HG03469 (cell line): ENCODE data around the gene ZXDC.

ENCODE experiments used
- ATAC-seq: cut with Tn5 transposase; IDR thresholded peaks from one replicate; pipeline ENCODE4 v1.9.1; 2021; ENCODE audit warnings: mild to moderate bottlenecking, moderate library complexity, moderate number of reproducible peaks; ENCODE audit not compliant: unreplicated experiment

The ZXDC gene

DNA sequence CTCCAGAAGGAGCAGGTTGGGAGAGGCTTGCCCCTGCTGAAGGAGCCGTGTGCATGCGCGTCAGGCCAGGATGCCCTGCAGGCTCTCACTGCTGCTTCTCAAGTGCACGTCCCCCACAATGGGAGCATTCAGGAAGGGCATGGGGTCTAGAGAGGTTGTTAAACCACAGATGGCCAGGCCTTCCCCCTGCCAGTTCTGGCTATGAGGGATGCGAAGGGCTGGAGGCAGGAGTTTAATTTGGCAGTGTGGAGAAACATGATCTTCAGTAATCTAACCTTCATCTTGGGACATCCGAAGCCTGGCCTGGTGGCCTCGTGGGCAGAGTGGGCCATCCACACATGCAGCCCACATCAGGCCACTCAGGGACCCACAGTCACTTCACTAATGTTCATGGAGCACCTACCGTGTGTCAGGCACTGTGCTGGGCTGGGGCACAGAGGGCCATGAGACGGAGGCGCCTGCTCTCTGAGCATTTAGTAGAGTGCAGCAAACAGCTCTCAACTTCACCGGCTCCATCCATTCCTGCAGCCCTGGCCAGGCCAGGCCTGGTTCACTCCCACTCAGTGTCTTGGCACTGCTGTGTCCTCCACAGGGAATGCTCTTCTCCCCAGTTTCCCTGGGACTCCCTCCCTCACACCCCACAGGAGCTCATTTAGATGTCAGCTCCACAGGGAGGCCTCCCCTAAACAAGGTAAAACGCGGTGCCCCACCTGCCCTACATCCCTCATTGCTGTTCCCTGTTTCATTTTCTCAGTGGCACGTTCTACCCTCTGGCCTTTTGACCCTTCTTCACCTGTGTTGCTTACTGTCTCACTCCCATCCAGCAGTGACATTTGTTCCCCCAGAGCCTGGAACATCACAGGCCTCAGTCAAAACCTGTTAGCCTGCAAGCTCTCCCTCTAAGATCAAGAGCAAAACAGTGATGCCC, 77.0 kb downstream of the ZXDC start:
- no peak for ATAC-seq

DNA sequence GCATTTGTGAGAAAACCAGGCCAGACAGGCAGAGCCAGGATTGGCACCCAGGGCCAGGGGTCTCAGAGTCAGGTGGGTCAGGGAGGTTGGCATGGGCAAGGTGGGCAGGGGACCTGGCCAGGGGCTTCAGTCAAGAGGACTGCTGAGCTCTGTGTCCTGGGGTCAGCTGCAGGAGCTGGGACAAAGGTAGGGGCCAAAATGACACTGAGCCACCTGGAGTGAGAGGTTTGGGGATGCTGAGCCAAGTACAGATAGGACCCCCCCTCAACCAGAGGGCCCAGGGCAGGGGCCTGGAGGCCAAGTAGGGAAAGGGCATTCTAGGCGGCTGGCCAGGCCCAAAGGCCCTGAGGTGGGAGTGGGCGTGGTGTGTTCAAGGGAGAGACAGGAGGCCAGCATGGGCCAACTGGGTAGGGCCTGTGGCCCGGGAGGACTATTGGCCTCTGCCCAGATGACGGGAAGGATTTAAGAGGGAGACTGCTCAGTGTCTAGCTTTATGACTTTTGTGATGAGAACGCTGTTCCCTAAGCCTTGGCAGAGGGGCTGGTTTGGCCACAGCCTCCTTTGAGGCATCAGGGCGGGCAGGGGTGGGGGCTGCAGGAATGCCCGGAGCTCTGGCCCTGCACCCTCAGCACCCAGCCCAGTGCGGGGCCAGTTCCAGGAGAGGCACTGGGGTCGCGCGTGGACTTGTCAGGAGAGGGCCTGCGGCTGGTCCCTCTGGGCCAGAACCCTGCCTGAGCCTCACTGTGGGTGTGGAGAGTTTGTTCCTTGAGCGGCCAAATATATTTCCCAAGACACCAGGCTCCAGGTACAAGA, 77.9 kb downstream of the ZXDC start:
- no peak for ATAC-seq

DNA sequence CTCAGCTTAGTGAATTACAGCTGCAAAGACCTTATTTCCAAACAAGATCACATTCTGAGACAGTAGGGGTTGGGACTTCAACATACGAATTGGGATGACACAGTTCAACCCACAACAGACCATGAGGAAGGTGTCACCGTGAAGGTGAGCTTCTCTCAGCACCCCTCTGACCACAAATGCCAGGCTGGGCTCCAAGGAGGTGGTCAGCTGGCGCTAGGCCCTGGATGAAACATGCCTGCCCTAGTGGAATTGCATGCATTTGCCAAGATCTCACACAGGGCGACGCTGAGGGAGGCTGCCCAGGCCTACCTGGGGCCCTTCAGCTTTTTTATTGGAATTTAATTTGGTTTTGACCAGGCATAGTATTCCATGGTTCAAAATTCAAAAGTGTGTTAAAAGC, 79.2 kb downstream of the ZXDC start:
- ATAC-seq: no peak

DNA sequence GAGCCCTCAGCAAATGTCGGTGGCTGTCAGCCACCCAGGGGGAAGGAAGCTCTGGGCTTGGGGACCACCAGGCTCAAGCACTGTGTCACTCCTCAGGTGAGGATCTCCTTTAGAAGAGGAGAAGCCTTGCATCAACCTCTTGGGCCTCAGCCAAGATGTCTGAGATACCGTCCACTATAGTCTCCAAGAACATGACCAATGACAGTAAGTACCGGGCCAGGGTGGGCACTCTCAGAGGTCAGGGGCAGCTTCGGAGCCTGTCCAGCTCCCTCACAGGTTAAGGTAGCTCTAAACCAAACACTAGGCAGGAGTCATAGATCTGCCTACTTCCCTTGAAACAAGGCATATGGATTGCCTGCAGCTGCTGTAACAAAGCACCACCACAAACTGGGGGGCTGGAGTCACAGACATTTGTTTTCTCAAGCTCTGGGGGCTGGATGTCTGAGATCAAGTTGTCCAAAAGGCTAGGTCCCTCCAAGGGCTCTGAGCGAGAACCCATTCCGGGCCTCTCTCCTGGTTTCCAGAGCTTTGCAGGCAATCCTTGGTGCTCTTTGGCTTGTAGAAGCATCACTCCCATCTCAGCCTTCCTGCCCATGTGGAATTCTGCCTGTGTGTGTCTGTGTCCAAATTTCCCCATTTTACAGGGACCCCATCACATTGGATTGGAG, 79.7 kb downstream of the ZXDC start:
- no peak for ATAC-seq

DNA sequence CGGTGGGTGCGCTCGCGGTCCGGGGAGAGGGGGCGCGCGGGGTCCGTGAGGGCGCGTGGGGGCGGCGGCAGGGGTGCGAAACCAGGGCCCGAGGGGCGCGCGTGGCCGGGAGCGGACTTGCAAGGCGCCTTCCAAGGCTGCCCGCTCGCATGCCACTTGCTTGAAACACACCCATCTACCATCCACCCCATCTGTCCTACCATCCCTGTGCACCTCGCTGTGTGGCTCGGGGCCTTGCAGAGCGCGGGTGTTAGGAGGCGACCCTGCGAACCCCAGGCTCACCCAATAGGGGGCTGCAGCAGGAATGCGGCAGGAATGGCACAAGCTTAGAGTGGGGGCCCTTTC, 80.7 kb downstream of the ZXDC start:
- ATAC-seq: no peak

DNA sequence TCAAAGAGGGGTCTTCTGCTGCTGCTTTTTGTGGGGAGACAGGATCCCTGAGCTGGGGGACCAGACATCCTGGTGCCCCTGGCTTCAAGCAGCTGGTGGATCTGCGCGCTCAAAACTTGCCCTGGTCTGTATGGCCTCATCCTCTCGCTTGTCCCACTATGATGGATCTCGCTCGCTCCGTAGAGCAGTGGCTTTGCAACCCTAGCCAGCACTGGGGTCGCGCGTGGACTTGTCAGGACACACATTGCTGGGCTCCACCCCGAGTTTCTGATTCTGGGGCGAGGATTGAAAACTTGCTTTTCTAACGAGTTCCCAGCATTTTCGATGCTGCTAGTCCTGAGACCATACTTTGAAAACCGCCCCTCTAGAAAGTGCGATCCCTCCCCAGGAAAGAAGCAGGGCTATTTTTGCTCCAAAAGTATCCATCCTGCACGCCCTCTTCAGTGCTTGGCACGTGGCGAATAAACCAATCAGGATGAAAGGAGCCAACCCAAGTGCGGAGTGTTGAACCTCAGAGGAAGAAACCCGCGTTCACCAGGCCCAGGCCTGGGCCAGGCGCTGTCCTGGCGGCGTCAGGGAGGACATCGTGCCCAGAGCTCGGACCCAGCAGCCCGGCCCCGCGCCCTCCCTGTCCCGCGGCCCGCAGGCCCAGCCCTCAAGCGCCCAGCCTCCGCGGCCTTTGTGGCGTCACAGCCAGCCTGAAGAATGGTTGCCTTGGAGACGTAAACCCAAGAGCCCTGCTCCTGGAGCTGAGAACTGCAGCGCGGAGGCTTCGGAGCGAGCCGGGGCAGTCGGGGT, 81.3 kb downstream of the ZXDC start, which contains the start of gene CFAP100:
TSS of gene CFAP100 (plus strand) at position 731 of the 798 bp plus-strand sequence. CDS start 1,092 bp downstream, outside the sequence.
- ATAC-seq: no peak

DNA sequence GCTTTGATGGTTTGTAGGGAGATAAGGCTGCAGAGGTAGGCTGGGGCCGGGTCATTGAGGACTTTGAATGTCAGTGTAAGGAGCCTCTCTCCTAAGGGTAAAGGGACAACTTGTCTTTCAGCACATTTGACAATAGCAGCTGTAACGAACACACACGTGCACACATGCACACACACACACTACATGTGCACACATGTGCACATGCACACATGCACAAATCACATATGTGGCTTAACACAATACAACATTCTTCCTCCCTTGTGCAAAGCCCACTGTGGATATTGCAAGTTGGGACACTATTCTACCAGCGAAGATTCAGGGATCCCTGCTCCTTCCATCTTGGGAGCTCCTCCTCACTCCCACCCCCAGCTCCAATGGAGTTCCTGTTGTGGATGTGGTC, 82.1 kb downstream of the ZXDC start:
- ATAC-seq: no peak

DNA sequence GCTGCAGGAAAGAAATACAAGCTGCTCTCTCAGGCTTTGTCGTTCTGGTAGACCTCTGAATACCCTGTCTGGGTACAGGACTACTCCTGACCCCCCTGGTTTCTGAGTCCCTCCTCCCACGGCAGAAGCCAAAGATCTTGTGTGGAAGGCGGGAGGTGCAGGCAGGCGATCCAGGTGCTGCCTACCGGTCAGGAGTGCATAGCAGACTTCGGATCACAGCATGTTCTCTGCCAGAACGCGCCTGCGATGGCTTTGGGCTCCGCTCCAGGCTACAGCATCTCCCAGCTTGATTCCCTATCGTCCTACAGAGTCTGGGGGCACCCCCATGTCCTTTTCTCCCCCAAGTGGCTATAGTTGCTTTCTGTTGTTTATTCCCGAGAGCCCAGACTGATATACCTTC, 83.4 kb downstream of the ZXDC start:
- no peak for ATAC-seq

DNA sequence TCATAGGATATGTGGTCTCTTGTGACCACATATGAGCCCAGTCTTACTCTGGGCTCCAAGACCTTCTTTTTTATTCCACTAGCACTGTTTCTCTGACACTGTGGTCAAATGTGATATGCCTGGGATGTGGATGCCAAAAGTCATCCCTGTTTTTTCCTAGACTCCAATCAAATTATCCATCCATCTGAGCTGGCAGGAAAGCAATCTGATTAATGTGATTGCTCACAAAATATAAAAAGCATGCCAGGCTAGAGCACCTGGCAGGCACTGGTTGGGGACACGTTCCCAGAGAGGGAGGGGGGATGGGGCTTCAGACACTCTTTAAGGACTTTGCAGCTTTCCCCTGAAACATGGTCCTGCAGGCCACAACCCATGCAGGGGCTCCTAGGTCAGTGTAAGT, 84.1 kb downstream of the ZXDC start:
- no peak for ATAC-seq

DNA sequence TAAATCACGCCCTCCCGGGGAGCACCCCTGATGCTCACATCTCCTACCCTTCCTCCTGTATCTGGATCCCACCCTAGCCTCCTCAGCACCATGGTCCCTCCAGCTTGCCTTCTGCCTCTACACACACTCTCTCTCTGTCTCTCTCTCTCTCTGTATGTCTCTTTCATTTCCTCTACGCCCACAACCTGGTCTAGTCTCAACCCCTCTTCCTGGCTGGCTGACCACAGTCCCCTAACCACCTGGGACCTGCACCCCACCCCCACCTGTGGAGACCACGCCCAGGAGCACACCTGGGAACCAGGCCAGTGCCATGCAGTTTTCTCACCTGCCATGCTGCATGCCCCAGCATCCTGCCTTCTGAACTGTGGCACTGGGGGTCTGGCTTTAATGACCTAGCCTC, 84.9 kb downstream of the ZXDC start:
- no peak for ATAC-seq

DNA sequence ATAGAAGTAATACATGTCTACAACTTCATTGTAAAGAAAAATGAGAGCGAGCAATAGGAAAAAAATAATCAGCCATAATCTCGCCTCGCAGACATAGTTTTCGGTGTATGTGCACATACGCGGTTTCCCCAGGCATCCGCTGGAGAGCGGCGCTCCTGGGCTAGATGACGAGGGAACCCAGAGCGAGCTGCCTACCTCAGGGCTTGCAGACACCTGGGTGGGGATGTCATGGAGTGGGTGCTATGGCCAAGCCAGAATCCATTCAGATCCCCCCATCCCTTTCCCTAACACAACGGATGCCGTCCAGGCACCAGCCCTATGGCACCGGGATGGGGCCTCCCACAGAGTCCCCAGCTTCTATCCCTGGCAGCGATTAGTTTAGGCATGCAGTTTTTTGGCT, 85.5 kb downstream of the ZXDC start:
- no peak for ATAC-seq

DNA sequence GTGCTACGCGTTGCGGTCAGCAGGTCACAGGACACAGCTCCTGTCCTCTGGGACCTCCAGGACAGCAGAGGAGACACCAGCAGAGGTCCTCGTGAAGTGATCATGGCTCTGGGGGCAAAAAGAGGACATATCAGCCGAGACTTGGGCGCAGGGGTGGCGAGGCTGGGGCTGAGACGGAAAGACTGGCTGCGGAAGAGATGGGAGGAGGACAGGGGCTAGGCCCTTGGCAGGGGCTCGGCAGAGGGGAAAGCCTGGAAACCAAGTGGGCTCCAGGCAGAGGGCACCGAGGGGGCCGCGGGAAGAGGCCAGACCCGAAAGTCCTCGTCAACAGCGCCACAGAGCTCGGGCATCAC, 85.9 kb downstream of the ZXDC start:
- ATAC-seq: no peak

DNA sequence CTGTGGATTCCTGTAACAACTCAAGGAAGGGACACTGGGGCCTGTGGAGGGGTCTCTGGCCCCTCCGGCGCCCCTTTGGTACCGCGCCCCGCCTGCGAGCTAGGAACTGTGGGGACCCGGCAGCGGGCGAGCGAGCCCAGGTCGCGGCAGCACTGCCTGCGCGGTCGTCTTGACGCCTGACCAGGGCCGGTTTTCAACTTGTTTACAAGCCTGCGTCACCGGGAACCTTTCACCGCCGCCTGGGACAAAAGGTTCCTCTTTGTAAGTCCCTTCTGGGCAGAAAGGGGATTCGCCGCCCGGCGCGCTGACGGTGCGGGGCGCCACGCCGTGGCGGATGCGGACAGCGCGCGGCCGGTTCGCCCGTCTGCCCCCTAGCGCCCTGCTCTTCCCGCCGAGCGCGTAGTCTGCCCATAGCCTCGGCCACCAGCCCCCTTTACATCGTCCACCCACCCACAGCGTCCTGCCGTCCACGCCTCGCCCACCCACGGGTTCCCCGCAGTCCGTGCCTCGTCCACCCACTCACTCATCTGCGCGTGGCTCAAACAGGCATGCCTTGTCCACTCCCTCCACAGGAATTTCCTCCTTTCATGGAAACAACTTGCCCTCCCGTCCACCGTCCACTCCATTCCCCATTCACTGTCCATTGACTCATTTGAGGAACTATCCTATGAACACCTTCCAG, 86.4 kb downstream of the ZXDC start:
- no peak for ATAC-seq
